Stimulated activated CD4-positive, alpha-beta T cell treated with anti-CD3 and anti-CD28 coated beads, Interleukin-12 subunit alpha, Interleukin-12 subunit beta, amount 100 ng/mL, for 4 hours (primary cell): ENCODE results near the gene GTF2A1L.
"Not testable (repeated sequence)": the region's sequence is repeated elsewhere in the genome, so short reads cannot be mapped to it uniquely, and the experiment has no call there.

Experiments used
- DNase-seq: peaks from one replicate; pipeline ENCODE4 v3.0.0-alpha.2; 2020

Gene GTF2A1L, protein sequence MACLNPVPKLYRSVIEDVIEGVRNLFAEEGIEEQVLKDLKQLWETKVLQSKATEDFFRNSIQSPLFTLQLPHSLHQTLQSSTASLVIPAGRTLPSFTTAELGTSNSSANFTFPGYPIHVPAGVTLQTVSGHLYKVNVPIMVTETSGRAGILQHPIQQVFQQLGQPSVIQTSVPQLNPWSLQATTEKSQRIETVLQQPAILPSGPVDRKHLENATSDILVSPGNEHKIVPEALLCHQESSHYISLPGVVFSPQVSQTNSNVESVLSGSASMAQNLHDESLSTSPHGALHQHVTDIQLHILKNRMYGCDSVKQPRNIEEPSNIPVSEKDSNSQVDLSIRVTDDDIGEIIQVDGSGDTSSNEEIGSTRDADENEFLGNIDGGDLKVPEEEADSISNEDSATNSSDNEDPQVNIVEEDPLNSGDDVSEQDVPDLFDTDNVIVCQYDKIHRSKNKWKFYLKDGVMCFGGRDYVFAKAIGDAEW

DNA sequence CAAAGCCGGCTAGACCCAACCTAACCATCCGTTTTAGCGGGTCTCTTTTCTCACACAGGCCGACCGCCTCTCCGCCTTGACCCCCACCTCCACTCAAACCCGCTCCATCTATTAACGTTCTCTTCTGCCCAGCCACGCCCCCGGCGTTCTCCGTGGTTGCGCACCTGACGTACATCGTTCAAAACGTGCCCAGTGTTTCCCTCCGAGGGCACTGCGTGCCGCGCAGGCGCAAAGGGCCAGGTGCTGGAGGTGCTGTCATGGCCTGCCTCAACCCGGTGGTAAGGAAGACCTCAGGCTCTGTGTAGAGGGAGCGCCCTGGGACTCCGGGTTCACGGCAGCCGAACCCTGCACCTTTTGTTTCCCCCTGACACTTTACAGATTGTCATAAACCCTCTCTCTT is at the start of gene GTF2A1L:
TSS of gene GTF2A1L (plus strand) at position 239 of the 400 bp plus-strand sequence. CDS start at position 258, 19 bp downstream.
- no peak for DNase-seq

GRCh38 chr2:48568547-48568946 is 49.1 kb upstream of the GTF2A1L start:
- DNase-seq, result no peak

DNA sequence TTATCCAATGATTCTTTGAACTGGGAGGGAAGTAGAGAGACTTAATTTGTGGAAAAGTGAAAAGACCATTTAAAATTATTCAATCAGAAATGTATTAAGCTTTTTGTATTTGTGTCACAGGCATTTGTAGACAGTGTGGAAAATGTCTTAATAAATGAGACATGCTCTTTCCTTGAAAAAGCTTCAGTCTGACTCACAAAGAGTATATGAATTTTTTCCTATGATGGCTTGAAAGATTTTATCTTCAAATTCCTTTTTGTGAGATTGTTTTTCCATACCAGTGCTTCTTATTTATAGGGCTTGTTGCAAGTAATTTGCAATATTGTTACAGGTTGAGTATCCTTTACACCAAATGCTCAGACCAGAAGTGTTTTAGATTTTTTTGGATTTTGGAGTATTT is 48.2 kb upstream of the GTF2A1L start:
- DNase-seq, result no peak

DNA sequence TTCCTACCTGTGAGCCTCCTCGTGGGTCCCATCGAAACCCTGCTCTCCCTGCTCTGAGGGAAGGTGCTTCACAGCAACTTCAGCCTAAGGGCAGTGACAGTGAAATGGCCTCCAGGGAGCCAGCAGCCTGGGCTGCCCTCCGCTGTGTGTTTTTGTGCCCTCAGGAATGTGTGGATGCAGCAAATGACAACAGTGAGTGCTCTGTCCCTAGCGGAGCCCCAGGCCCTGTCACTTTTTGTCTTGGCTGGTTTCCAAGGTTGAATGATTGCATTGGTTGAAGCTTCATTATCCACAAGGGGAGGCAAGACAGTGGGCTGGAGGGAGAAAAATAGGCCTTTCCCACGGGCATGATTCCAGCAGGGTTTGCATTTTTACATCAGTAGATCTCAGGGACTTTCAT is 44.8 kb upstream of the GTF2A1L start:
- DNase-seq, result no peak

- no peak for DNase-seq
Observed at GRCh38 chr2:48574353-48575287, 43.0 kb upstream of the GTF2A1L start.

- no peak for DNase-seq
Observed at GRCh38 chr2:48578313-48578712, 39.3 kb upstream of the GTF2A1L start.

DNA sequence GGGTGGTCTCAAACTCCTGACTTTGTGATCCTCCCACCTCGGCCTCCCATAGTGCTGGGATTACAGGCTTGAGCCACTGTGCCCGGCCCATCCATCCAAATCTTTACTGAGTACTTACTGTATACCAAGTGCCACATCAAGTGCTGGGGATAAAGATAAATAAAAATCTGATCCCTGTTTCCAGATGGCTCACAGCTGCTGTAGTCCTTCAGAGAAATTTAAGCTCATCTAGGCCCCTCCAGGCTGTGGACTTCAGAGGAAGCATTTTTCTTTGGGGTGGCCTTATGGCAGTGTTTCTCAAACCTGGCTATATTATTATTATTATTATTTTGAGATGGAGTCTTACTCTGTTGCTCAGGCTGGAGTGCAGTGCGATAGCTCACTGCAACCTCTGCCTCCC is 33.7 kb upstream of the GTF2A1L start:
- DNase-seq, result no peak

DNA sequence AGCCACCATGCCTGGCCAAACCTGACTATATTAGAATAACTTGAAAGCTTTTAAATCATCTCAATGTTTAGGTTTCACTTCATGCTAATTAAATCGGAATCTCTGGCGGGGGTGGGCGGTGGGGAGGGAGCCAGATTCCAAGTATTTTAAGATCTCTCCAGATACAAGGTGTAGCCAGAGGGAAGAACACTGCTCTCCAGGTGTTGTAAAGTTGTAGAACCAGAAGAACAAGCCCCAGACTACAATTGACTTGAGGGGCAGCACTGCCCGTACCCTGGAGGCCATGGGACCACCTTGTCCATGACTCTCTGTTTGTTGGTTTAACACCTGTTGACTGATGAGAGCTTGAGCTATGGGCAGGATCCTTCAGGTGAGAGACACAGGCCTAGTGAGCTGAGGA is 33.1 kb upstream of the GTF2A1L start:
- DNase-seq, result no peak

DNA sequence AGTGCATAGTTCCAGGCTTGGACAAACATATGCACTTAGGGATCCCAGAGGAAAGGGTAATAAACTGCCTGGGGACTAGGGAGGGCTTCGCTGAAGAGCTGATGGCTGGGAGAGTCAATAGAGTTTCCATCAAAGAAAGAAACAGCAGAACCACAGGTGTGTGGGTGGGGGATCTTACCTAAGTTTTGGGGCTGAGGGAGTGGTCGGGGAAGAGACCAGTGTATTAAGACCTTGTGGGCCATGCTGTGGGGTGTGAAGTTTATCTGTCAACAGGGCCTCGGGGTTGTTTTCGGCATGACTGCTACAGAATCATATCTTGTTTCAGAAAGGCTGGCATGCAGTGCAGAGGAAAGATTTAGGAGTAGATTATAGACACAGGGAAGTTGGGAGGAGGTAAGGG is 31.2 kb upstream of the GTF2A1L start:
- DNase-seq, result no peak

- no peak for DNase-seq
Observed at GRCh38 chr2:48587560-48587959, 30.1 kb upstream of the GTF2A1L start.

GRCh38 chr2:48587961-48588360 is 29.7 kb upstream of the GTF2A1L start:
- DNase-seq, result no peak

GRCh38 chr2:48588745-48589144 is 28.9 kb upstream of the GTF2A1L start:
- DNase-seq, result no peak

GRCh38 chr2:48589170-48589767 is 28.4 kb upstream of the GTF2A1L start:
- no peak for DNase-seq

DNA sequence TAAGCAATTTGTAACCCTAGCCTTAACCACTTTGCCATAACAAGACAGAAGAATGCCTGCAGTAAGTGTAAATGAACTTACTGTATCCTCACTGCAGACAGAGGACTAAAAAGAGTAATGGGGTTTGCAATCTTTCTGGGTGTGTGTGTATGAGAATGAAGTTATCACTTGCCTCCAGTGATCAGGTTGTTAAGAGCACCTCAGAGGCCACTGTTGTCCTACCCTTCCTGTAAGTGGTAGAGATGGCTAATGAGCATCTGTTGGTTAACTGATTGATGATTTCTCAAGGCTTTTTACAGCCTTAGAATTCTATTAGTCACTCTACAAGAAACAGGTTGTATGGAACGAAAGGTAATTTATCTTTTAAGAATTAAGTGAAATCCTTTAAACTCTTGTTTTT is 27.6 kb upstream of the GTF2A1L start:
- no peak for DNase-seq

GRCh38 chr2:48592067-48592466 is 25.6 kb upstream of the GTF2A1L start:
- DNase-seq, result no peak

GRCh38 chr2:48596751-48597150 is 20.9 kb upstream of the GTF2A1L start:
- DNase-seq, result not testable (repeated sequence)

DNA sequence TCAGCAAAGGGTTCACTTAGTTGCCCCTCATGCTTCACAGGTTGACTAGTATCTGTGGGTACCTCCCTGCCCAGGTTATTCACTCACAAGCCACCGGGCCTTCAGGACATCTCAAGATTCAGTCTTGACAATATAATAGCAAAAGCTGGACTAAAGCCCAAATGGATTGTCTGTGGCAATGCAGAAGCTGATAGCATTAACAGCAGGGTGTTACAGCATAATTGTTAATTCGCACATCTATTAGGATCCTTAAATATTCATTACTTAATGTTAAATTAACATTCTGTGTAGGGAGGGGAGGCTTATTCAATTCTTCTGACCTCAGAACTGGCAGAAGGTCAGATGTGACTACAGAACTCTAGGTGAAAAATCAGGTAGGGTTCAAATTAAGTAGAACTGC is 20.2 kb upstream of the GTF2A1L start:
- no peak for DNase-seq

DNA sequence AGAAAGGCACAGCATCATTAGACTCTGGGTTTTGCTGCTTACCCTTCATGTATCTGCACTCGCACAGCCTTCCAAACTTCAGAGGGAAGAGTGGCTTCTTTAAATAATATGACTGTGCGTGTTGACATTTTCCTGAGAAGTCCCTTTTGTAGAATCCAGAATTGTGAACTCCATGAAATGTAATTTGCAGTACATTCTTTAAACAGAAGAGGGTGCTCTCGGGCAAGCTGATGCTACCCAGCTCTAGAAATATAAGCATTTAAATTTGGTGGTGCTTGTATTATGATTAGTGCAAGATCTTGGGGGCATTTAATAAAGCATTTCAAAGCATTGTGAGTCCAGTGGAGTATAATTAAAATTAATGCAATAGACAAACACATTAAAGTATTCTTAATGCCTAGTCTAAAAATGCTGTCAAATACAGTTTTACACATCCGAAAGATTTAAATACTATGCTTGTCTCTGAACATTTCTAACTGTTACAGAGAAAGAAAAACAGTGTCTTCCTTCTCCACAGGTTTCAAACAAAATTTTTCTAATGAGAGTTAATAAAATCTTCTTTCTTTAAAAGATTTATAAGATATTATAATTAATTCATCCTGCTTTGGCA is 17.3 kb upstream of the GTF2A1L start:
- no peak for DNase-seq

DNA sequence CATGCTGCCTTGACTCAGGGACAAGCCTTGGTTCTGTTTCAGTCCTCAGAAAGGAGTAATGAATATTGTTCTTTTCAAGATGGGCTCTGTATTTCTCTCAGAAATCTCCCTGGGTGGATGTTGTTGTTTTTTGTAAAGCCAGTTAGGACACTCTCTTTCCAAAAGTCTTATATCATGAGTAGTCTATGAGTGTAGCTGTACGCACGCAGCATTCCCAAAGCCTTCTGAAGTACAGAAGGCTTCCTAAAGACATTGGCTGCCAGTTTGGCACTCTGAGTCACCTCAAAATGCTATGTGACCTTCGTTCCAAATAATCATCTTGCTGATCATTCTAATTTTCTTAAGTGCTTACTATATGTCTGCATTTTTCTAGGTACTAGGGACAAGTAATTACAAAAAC is 16.7 kb upstream of the GTF2A1L start:
- DNase-seq, result no peak

DNA sequence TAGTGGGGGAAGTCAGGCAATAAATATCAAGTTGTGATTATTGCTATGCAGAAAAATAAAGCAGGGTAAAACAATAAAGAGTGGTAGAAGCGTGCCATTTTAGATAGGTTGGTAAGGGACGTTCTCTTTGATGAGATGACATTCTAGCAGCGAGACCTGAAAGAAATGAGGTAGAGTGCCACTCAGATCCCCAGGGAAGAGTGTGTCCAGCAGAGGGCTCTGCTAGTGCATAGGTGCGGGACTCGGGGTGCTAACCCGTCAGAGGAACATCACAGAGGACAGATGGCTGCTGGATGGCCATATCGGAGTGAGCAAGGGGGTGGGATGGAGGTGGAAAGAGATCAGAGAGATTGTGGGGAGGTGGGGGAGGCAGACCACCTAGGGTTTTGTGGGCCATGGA is 16.3 kb upstream of the GTF2A1L start:
- no peak for DNase-seq

DNA sequence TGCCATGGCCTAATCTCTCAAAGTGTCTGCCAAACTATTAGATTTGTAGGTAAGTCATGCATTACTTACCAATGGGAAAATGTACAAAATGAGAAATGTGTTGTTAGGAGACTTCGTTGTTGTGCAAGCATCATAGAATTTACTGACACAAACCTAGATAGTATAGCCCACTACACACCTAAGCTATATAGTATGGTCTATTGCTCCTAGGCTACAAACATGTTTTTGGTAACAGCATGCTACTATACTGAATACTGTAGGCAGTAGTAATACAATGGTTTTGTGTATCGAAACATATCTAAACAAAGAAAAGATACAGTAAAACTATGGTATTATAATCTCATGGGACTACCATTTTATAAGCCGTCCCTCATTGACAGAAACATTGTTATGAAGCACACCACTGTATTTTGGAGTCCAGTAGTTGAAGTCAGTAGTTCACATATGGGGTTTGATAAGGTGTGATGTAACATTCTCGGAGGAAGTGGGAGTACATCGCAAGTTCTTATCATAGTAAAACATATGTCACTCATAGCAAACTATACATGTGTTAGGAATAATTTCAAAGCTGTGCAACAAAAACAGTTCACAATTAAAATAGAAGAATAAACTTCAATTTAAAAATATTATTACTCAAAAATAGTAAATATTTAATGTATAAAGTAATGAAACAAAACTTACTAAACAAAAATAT is 12.0 kb upstream of the GTF2A1L start:
- DNase-seq, result no peak

DNA sequence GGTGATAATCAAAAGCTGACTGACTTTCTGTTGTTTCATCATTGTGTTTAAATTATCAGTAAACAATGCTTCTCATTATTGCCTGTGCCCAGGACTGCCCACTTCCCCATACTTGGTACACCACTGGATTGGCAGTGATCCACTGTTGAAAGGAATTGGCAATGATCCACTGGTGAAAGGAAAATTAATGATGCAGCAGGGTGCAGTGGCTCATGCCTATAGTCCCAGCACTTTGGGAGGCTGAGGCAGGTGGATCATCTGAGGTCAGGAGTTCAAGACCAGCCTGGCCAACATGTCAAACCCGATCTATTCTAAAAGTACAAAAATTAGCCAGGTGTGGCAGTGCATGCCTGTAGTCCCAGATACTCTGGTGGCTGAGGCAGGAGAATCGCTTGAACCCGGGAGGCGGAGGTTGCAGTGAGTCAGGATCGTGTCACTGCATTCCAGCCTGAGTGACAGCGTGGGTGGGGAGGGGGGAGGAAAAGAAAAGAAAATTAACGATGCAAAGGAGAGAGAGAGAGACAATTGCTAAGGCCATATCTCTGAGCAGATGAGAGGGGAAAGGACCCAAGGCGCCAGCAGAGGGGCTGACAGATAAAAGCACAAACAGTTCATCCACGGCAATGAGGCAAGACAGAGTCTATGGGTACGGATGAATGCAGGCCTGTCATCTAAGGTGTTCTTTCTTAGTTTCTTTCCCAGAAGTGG is 10.2 kb upstream of the GTF2A1L start:
- no peak for DNase-seq
